BE2C (cell line): ENCODE results near the gene TTN.

ENCODE experiments used
- DNase-seq: peaks from one replicate; pipeline ENCODE4 v3.0.0-alpha.2; 2020
- H3K27me3 ChIP-seq: fragments of 250-450 bp; sonication (Bioruptor Pico); 2 replicates; pipeline ENCODE4 v1.5.1; 2020; ENCODE audit warnings: mild to moderate bottlenecking
- H3K36me3 ChIP-seq: fragments of 250-450 bp; sonication (Bioruptor Pico); 2 replicates; pipeline ENCODE4 v1.5.1; 2020; ENCODE audit warnings: mild to moderate bottlenecking
- H3K4me1 ChIP-seq: fragments of 250-450 bp; sonication (Bioruptor Pico); 2 replicates; pipeline ENCODE4 v1.5.1; 2020
- H3K4me3 ChIP-seq: 2 replicates; pipeline ENCODE4 v1.5.1; 2011; ENCODE audit warnings: low read depth, low read length
- H3K9me3 ChIP-seq: fragments of 250-450 bp; sonication (Bioruptor Pico); 2 replicates; pipeline ENCODE4 v1.5.1; 2020
- CTCF ChIP-seq: IDR thresholded peaks from 2 replicates; pipeline ENCODE4 v1.5.1; 2012; ENCODE audit warnings: mild to moderate bottlenecking, low read depth, low read length

TTN gene

DNA sequence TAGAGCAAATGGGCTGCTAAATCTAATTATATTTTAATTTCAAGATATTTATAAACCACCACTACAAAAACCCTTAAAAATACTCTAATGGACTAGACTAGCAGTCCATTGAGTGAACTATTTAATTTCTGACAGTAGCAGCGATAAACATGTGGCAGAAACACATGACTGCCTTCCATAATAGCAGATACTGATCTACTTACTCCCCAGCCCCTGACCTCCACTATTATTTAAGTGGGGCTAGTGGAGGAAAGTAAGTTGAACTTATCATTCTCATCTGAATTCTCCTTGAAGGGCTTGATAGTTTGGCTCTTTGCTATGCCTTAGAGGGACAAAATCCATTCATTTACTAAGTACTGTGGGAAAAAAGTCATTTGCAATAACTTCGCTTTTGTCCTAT lies 90.8 kb downstream of the TTN start:
- Histone ChIP-seq H3K27me3 (peaks cover 3% of the 10 kb centered on the region; the same call in 1 of the 2 replicates), H3K4me3 (no peak overlapping the region), H3K4me1 (no peaks in the 10 kb centered on the region), H3K36me3 (no peaks in the 10 kb centered on the region), H3K9me3 (no peaks in the 10 kb centered on the region)
- no peak for TF ChIP-seq CTCF
- no peak for DNase-seq

DNA sequence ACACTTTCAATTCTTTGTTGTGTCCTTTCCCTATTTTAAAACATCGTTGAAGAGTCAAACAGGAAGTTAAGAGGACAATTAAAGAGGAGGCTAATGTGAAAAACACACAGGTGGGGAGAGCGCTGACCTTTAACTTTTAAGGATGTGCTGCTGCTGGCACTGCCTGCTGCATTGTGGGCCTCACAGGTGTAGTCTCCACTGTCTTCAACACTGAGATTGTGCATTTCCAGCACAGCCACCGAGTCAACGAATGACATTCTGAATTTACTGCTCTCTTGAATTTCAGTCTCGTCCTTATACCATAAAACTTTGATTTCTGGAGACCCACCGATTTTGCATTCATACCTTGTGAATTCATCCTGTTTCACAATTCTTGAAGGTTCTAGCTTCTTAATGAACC lies 91.9 kb downstream of the TTN start:
- no peaks in the 10 kb centered on the region for H3K9me3 ChIP-seq
- H3K4me3 ChIP-seq = no peak overlapping the region
- no peak for DNase-seq
- H3K27me3 ChIP-seq = no peaks in the 10 kb centered on the region
- TF ChIP-seq CTCF = no peak
- H3K36me3 ChIP-seq = no peaks in the 10 kb centered on the region
- H3K4me1 ChIP-seq = no peaks in the 10 kb centered on the region

DNA sequence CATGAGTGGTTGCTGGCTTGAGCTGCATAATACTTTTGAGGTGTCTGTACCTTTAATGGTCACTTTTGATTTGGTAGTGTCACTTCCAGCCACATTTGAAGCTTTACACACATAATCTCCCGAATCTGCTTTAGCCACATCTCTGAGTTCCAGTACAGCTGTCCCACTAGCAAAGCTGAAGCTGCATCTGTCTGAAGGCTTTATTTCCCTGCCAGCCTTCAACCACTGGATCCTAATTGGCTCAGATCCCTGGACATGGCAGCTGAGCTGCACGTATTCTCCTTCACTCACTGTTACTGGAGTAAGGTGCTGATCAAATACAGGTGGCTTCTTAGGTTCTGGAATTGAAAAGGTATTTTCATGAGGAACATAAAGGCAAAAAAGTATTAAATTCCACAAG lies 99.7 kb downstream of the TTN start:
- DNase-seq = no peak

DNA sequence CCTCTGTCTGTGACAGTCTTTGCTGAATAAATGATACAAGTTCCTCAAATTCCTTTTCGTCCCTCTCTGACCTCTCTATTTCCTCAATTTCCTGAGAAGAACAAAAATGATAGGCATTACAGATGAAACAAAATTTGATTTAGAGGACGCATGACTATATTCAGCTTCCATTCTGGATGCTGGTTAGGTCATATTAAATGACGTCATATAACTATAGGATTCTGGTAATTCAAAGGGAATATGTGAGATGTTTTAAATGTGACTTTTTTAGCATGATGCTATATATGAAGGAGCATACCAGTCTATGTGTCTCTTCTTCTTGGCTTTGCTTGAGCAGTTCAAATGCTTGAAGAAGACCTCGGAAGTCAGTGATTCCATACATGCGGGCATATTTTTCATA lies 102.3 kb downstream of the TTN start:
- H3K4me3 ChIP-seq = no peak overlapping the region
- no peaks in the 10 kb centered on the region for H3K27me3 ChIP-seq
- no peak for TF ChIP-seq CTCF
- H3K9me3 ChIP-seq = no peaks in the 10 kb centered on the region
- no peaks in the 10 kb centered on the region for H3K36me3 ChIP-seq
- DNase-seq = no peak
- no peaks in the 10 kb centered on the region for H3K4me1 ChIP-seq

More for the DNA sequence above, 99.7 kb downstream of the TTN start:
- Histone ChIP-seq H3K27me3 (no peaks in the 10 kb centered on the region), H3K4me1 (no peaks in the 10 kb centered on the region), H3K36me3 (no peaks in the 10 kb centered on the region), H3K4me3 (no peak overlapping the region), H3K9me3 (no peaks in the 10 kb centered on the region)
- TF ChIP-seq CTCF = no peak

DNA sequence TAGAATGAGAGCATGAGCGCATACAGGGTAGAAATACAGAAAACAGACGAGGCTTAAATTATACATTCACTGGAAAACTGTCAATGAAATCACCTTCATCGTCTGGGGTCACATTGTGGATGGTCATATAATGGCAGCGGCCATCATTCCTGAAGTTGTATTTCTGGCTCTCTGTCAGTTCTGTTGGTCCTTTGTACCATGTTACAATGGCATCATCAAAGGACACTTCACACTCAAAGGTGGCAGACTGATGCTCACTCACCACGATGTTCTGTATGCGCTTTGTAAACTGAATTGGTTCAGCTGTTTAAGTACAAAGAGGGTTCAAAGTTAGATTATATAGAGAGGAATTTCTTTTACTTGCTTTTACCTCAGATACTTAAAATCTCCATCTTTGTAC lies 104.9 kb downstream of the TTN start:
- no peak for TF ChIP-seq CTCF
- Histone ChIP-seq H3K9me3 (no peaks in the 10 kb centered on the region), H3K27me3 (no peaks in the 10 kb centered on the region), H3K36me3 (no peaks in the 10 kb centered on the region), H3K4me1 (no peaks in the 10 kb centered on the region), H3K4me3 (no peak overlapping the region)
- no peak for DNase-seq

GRCh38 chr2:178700922-178701342 lies 106.3 kb downstream of the TTN start:
- TF ChIP-seq CTCF = peak; percentile 73
- Histone ChIP-seq H3K4me1 (no peaks in the 10 kb centered on the region), H3K36me3 (no peaks in the 10 kb centered on the region), H3K4me3 (no peak overlapping the region), H3K27me3 (no peaks in the 10 kb centered on the region), H3K9me3 (no peaks in the 10 kb centered on the region)
- DNase-seq = no peak
